Psoas muscle (tissue), 8 donors: ENCODE data around the gene ZNF330. TPM values are rescaled to one million over a fixed set of nuclear protein-coding genes. Genes with fewer than 3 reads are reported as not detected.

Source experiments
- ATAC-seq, 4 donors: fragments of 200-7000 bp; cut with Tn5 transposase; one replicate each; pipeline ENCODE4 v1.9.1; 2020; ENCODE audit warnings: moderate library complexity in 3 of 4, mild to moderate bottlenecking in 2 of 4
- DNase-seq, 2 donors: peaks; one replicate each; pipeline ENCODE4 v3.0.0-alpha.2; 2020
- H3K27ac ChIP-seq: fragments of 200-600 bp; one replicate; pipeline ENCODE4 v1.8.0; 2022
- H3K27me3 ChIP-seq, 3 donors: fragments of 200-600 bp in 1 of 3; one replicate each; pipeline versions ENCODE4 v1.6.1 to v1.8.0; 2013 to 2022; ENCODE audit warnings: low read length in 2 of 3, mild to moderate bottlenecking in 2 of 3, moderate library complexity in 1 of 3; ENCODE audit not compliant: insufficient read depth in 3 of 3
- H3K36me3 ChIP-seq, 2 donors: fragments of 200-600 bp in 1 of 2; one replicate each; pipeline versions ENCODE4 v1.6.1 to v1.8.0; 2013 to 2022; ENCODE audit warnings: low read depth in 1 of 2, mild to moderate bottlenecking in 1 of 2, moderate library complexity in 1 of 2; ENCODE audit not compliant: insufficient read depth in 1 of 2
- H3K4me1 ChIP-seq: fragments of 200-600 bp; one replicate; pipeline ENCODE4 v1.8.0; 2022
- H3K4me3 ChIP-seq: fragments of 200-600 bp; one replicate; pipeline ENCODE4 v1.8.0; 2022; ENCODE audit warnings: mild to moderate bottlenecking
- H3K9me3 ChIP-seq: fragments of 200-600 bp; one replicate; pipeline ENCODE4 v1.8.0; 2022
- CTCF ChIP-seq: fragments of 200-600 bp; IDR thresholded peaks from one replicate; pipeline ENCODE4 v1.8.0; 2022; ENCODE audit warnings: antibody characterized with exemption
- WGBS, 3 donors: extraction: QIAGEN DNeasy Blood & Tissue Kit; methylation state at CpG; one replicate each; pipeline versions ENCODE4 v1.1.6 to v1.1.7; 2013; 5-methylcytosine and 5-hydroxymethylcytosine counted together
- intact Hi-C, 2 donors: fragments of 100-400 bp; cut with DNase I; formaldehyde crosslinking; loops; one replicate each; pipeline versions ENCODE4 v1.11.0 to v1.14.2; 2022
- polyA plus RNA-seq, 3 donors: library from polyadenylated mRNA; stranded (reverse); fragments of 200-250 nt; gene quantifications; one replicate each; pipeline ENCODE4 v1.2.3, GENCODE V29; 2013
- total RNA-seq, 4 donors: library from RNA; stranded (reverse); fragmentation: NEBNext Ultra II Directional in 2 of 4; extraction: Animal tissue kit (Norgen Biotek cat#: 25700) in 2 of 4; gene quantifications; one replicate each; pipeline versions ENCODE4 v1.2.1 to v1.2.4, GENCODE V29; 2021 to 2023
- donor health status: healthy with polysubstance abuse.
- donor health status: DM: no; HTN: no; CAD: no; lungs with moderate emphysema.
- donor health status: Bipolar disorder and iron deficiency.
- donor health status: healthy.
- donor health status: DM: yes; HTN: yes; CAD: no.
- donor health status: DM: no; HTN: no; CAD: no.
- donor health status: DM: no; HTN: no; CAD: no.
- donor health status: DM: yes; HTN: yes; CAD: no.

The ZNF330 gene
- total and polyA plus RNA-seq, 7 donors = 30.1 to 65.0 (median 44.4) TPM

- ATAC-seq (no peak), DNase-seq (no peak)
- H3K36me3 ChIP-seq = peaks cover 4 to 73% of the 10 kb centered on the region in 2 donors
- no peak overlapping the region for H3K27ac ChIP-seq
- no peaks in the 10 kb centered on the region for H3K27me3 ChIP-seq
- intact Hi-C loops = no loop called here
- no peaks in the 10 kb centered on the region for H3K4me1 ChIP-seq
- 86 to 93% (median 87%) methylated on average over 3 of the region's 3 CpGs for WGBS, 3 donors
- no peak for TF ChIP-seq CTCF
- H3K9me3 ChIP-seq = no peaks in the 10 kb centered on the region
- no peak overlapping the region for H3K4me3 ChIP-seq
These were observed 13.0 kb downstream of the ZNF330 start for GRCh38 chr4:141233673-141234072.

GRCh38 chr4:141238186-141238585, 17.5 kb downstream of the ZNF330 start:
- H3K4me3 ChIP-seq = no peak overlapping the region
- no peaks in the 10 kb centered on the region for H3K9me3 ChIP-seq
- DNase-seq (no peak), ATAC-seq (no peak)
- 60 to 64% (median 62%) methylated on average over 3 of the region's 3 CpGs for WGBS, 3 donors
- H3K27me3 ChIP-seq = no peaks in the 10 kb centered on the region
- H3K4me1 ChIP-seq = no peaks in the 10 kb centered on the region
- TF ChIP-seq CTCF = no peak
- peaks cover 4 to 28% of the 10 kb centered on the region in 2 donors for H3K36me3 ChIP-seq
- H3K27ac ChIP-seq = no peak overlapping the region
- intact Hi-C loops = no loop called here

GRCh38 chr4:141240259-141240658, 19.6 kb downstream of the ZNF330 start:
- ATAC-seq (no peak), DNase-seq (no peak)
- no peaks in the 10 kb centered on the region for H3K9me3 ChIP-seq
- H3K36me3 ChIP-seq = peaks cover 0 to 7% of the 10 kb centered on the region in 2 donors
- no peaks in the 10 kb centered on the region for H3K27me3 ChIP-seq
- no peak overlapping the region for H3K27ac ChIP-seq
- no peak for TF ChIP-seq CTCF
- WGBS, 3 donors = 64 to 79% (median 75%) methylated on average over 3 of the region's 3 CpGs
- intact Hi-C loops = no loop called here
- H3K4me1 ChIP-seq = no peaks in the 10 kb centered on the region
- H3K4me3 ChIP-seq = no peak overlapping the region

- Histone ChIP-seq H3K4me1 (no peaks in the 10 kb centered on the region), H3K9me3 (no peaks in the 10 kb centered on the region), H3K4me3 (no peak overlapping the region), H3K36me3 (peaks cover 0 to 3% of the 10 kb centered on the region in 2 donors), H3K27ac (no peak overlapping the region), H3K27me3 (no peaks in the 10 kb centered on the region)
- DNase-seq = no peak
- no peak for TF ChIP-seq CTCF
- intact Hi-C loops = no loop called here
- no peak for ATAC-seq
- 54 to 66% (median 65%) methylated on average over 2 of the region's 2 CpGs for WGBS, 3 donors
These were observed 20.0 kb downstream of the ZNF330 start for GRCh38 chr4:141240671-141241070.

- DNase-seq (no peak), ATAC-seq (no peak)
- H3K36me3 ChIP-seq = no peaks in the 10 kb centered on the region
- no peaks in the 10 kb centered on the region for H3K9me3 ChIP-seq
- TF ChIP-seq CTCF = no peak
- intact Hi-C loops = no loop called here
- no peaks in the 10 kb centered on the region for H3K27me3 ChIP-seq
- H3K4me3 ChIP-seq = no peak overlapping the region
- H3K27ac ChIP-seq = no peak overlapping the region
- no peaks in the 10 kb centered on the region for H3K4me1 ChIP-seq
- WGBS, 3 donors = 30 to 80% (median 74%) methylated on average over 1 of the region's 1 CpG
These were observed 21.3 kb downstream of the ZNF330 start for GRCh38 chr4:141241986-141242385.
